HepG2 (cell line): ENCODE data around the gene ACADVL. TPM values are rescaled to one million over a fixed set of nuclear protein-coding genes. Genes with fewer than 3 reads are reported as not detected.
A peak's percentile ranks its signal among the peaks of the same experiment; 100 is the strongest.

Experiments used
- ATAC-seq: fragments of 200-7000 bp; cut with Tn5 transposase; 3 replicates; pipeline ENCODE4 v1.9.1; 2020; ENCODE audit warnings: mild to moderate bottlenecking, moderate library complexity
- BruUV-seq: library from RNA; stranded (reverse); fragments of 400-500 nt; replicated peaks from 2 replicates; lab custom pipeline; 2021; lab: Mats Ljungman, UMichigan
- CTCF ChIA-PET: fragments of 300-600 bp; formaldehyde crosslinking; extraction: SDS; loops from one replicate; lab custom pipeline; 2021; ENCODE audit warnings: low total read pairs, inconsistent platforms, low intra/inter-chr PET ratio; lab: Yijun Ruan, JAX
- POLR2A ChIA-PET: fragments of 350-600 bp; sonication (Branson Sonifier 250); formaldehyde crosslinking; loops from one replicate; lab custom pipeline; 2020; ENCODE audit warnings: antibody characterized with exemption, inconsistent platforms; lab: Yijun Ruan, JAX
- DNase-seq: peaks from one replicate; pipeline ENCODE4 v3.0.0-alpha.2; 2015; ENCODE audit warnings: low spot score
- FAIRE-seq: peaks from 3 replicates; lab custom pipeline; 2011; peaks lifted over from hg19 to GRCh38; lab: Jason Lieb, UNC
- H2AFZ ChIP-seq: one replicate; pipeline ENCODE4 v1.6.1; 2011; ENCODE audit warnings: low read length, inconsistent platforms
- H3K27ac ChIP-seq: fragments of 300-600 bp; 3 replicates; pipeline ENCODE4 v1.8.0; 2011; ENCODE audit warnings: mixed run types, mild to moderate bottlenecking, mixed read lengths, low read length, inconsistent platforms; ENCODE audit not compliant: insufficient read depth; ENCODE audit errors: extremely low read length
- H3K27me3 ChIP-seq, 2 experiments: fragments of 200-600 bp in 1 of 2; 2 replicates in 1 of 2; 3 replicates in 1 of 2; pipeline versions ENCODE4 v1.6.0 to v1.8.0; 2011; ENCODE audit warnings: low read length in 2 of 2, mild to moderate bottlenecking in 2 of 2, moderate library complexity in 2 of 2, inconsistent platforms in 1 of 2; ENCODE audit not compliant: insufficient read depth in 2 of 2, control insufficient read depth in 1 of 2
- H3K36me3 ChIP-seq, 2 experiments: fragments of 200-600 bp in 1 of 2; replicated peaks in 1 of 2; 2 replicates in 1 of 2; 3 replicates in 1 of 2; pipeline versions ENCODE4 v1.5.1 to v1.8.0; 2011; ENCODE audit warnings: low read length in 2 of 2, inconsistent platforms in 1 of 2; ENCODE audit not compliant: insufficient read depth in 2 of 2, control insufficient read depth in 1 of 2
- H3K4me1 ChIP-seq: 2 replicates; pipeline ENCODE4 v1.5.1; 2012; ENCODE audit warnings: low read length, inconsistent platforms; ENCODE audit not compliant: insufficient read depth
- H3K4me2 ChIP-seq: 2 replicates; pipeline ENCODE4 v1.6.0; 2011; ENCODE audit warnings: low read depth, low read length, inconsistent platforms
- H3K4me3 ChIP-seq, 3 experiments: fragments of 200-600 bp in 1 of 3; sonication (generic), shearing (Covaris generic) in 1 of 3; replicated peaks in 1 of 3; 2 replicates each; pipeline ENCODE4 v1.5.1; 2011 to 2016; ENCODE audit warnings: low read length in 3 of 3, inconsistent platforms in 2 of 3, low read depth in 2 of 3, mild to moderate bottlenecking in 2 of 3, control low read depth in 1 of 3, mixed read lengths in 1 of 3; ENCODE audit not compliant: insufficient read depth in 1 of 3
- H3K79me2 ChIP-seq: one replicate; pipeline ENCODE4 v1.6.1; 2011; ENCODE audit warnings: low read length, inconsistent platforms; ENCODE audit not compliant: insufficient read depth
- H3K9ac ChIP-seq: 2 replicates; pipeline ENCODE4 v1.6.0; 2011; ENCODE audit warnings: mild to moderate bottlenecking, low read depth, low read length, inconsistent platforms; ENCODE audit not compliant: insufficient read depth
- H3K9me3 ChIP-seq: 2 replicates; pipeline ENCODE4 v1.5.1; 2012; ENCODE audit warnings: mild to moderate bottlenecking, low read length
- H4K20me1 ChIP-seq: 2 replicates; pipeline ENCODE4 v1.6.0; 2011; ENCODE audit warnings: inconsistent platforms, mild to moderate bottlenecking, low read length, moderate library complexity; ENCODE audit not compliant: insufficient read depth
- ARNT2 ChIP-seq: sonication (generic); formaldehyde crosslinking; IDR thresholded peaks from 2 replicates; pipeline ENCODE4 v1.8.0; 2022; ENCODE audit warnings: mild to moderate bottlenecking, low read depth, missing genetic modification reagents, moderate library complexity
- GLI4 ChIP-seq: sonication (generic); formaldehyde crosslinking; IDR thresholded peaks from 2 replicates; pipeline ENCODE4 v1.5.1; 2020; ENCODE audit warnings: missing genetic modification reagents, mild to moderate bottlenecking, moderate library complexity, borderline replicate concordance
- HES4 ChIP-seq: sonication (generic); formaldehyde crosslinking; IDR thresholded peaks from 2 replicates; pipeline ENCODE4 v1.9.0; 2021; ENCODE audit warnings: mild to moderate bottlenecking, missing genetic modification reagents, borderline replicate concordance
- KDM2A ChIP-seq: sonication (generic); formaldehyde crosslinking; IDR thresholded peaks from 2 replicates; pipeline ENCODE4 v1.4.0; 2020; ENCODE audit warnings: low read depth, missing genetic modification reagents, borderline replicate concordance
- ZNF205 ChIP-seq: IDR thresholded peaks from 2 replicates; pipeline ENCODE4 v1.6.1; 2018; ENCODE audit warnings: missing biosample characterization, missing genetic modification reagents
- ZNF484 ChIP-seq: sonication (generic); formaldehyde crosslinking; IDR thresholded peaks from 2 replicates; pipeline ENCODE4 v1.5.1; 2020; ENCODE audit warnings: mild to moderate bottlenecking, low read depth, missing genetic modification reagents, borderline replicate concordance
- ZNF766 ChIP-seq: sonication (generic); formaldehyde crosslinking; IDR thresholded peaks from 2 replicates; pipeline ENCODE4 v1.5.0; 2020; ENCODE audit warnings: missing genetic modification reagents, borderline replicate concordance
- WGBS: methylation state at CpG from one replicate; pipeline ENCODE4 v1.1.6; 2017; ENCODE audit warnings: low lambda C conversion rate; 5-methylcytosine and 5-hydroxymethylcytosine counted together
- in situ Hi-C: cut with HindIII; loops from 2 replicates; pipeline ENCODE4 v1.10.0; 2017; ENCODE audit warnings: low pct_unique_long_range_greater_than_20kb; ENCODE audit not compliant: extremely low pct_ligation_motif_present
- intact Hi-C: fragments of 100-400 bp; cut with micrococcal nuclease; formaldehyde crosslinking; loops from one replicate; pipeline ENCODE4 v1.10.0; 2022; ENCODE audit not compliant: unreplicated experiment
- polyA plus RNA-seq, 8 experiments: library from polyadenylated mRNA; depleted of rRNA in 3 of 8; stranded (reverse) in 7 of 8; unstranded in 1 of 8; fragments of >200 nt; fragmentation: Illumina TruSeq in 4 of 8; extraction: Trizol in 4 of 8; gene quantifications; 2 replicates each; pipeline versions ENCODE4 v1.2.1 to v1.2.3, GENCODE V29; 2011 to 2016; ENCODE audit warnings: low read depth in 4 of 8, missing spikeins in 1 of 8, mixed read lengths in 1 of 8; ENCODE audit not compliant: insufficient read depth in 1 of 8
- total RNA-seq, 5 experiments: library from RNA; depleted of rRNA; stranded (reverse); fragments of >200 nt; fragmentation: Illumina TruSeq; extraction: Trizol; gene quantifications; 2 replicates each; pipeline ENCODE4 v1.2.3, GENCODE V29; 2016; ENCODE audit warnings: low read depth in 1 of 5

Gene ACADVL
- total and polyA plus RNA-seq, 2 of the 13 experiments (the other 11 are each of a cell fraction or from before 2014, with no cell fraction given) = 219 to 412 TPM

DNA sequence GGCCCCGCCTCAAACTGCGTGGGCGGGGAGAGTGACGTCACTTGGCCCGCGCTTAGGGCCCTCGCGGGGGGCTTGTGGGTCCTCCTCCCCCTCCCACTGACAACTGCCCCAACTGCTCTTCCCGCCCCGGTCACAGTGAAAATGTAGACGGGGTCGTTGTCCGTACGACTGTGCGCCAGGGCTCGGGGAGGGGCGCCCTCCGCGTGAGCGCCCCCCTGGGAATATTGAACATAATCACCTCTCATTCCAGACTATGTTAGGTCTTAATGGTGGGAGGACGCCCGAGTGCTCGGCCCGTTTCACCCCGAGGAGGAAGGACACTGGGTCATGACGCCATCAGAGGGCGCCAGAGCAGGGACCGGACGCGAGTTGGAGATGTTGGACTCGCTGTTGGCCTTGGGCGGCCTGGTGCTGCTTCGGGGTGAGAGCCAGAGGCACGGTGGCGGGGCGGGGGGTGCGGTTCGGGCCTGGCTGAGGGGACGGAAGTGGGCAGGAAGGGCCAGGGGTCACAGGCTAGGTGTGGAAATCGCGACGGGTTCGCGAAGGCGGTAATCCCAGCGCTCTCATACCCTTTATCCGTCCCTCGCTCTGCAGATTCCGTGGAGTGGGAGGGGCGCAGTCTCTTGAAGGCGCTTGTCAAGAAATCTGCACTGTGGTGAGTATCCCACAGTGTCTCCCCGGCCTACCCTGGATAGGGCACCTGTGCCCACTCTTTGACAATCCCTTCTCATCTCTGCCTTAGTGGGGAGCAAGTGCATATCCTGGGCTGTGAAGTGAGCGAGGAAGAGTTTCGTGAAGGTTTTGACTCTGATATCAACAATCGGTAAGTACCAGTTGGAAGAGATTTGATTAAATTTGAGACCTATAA lies 32.7 kb downstream of the ACADVL start, which contains the start of gene ELP5 (continued):
- TF ChIP-seq ARNT2 (peak; percentile 73; the same call in 1 of the 2 replicates), HES4 (peak; percentile 54; the same call in 1 of the 2 replicates), KDM2A (peak; percentile 86; the same call in 1 of the 2 replicates)
- TF ChIP-seq, all 625 proteins: peak for 303

DNA sequence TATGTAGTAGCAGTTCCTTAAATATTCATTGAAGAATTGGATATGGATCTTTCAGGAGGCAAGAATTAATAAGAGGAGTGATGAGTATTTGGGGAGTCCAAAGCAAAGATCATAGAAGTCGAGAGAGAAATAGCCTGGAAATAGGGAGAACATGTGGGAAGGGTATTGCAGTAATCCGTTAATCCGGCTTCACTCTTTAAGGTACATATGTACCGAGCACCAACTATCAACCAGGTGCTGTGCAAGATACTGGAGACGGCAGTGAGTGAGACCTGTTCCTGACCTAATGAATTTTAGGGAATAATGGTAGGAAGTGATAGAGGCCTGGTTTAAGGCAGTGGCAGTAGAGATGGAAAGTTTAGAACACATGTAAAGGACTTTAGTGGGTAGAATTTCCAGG lies 33.3 kb downstream of the ACADVL start:
- WGBS = 41% methylated on average over 5 of the region's 5 CpGs
- H4K20me1 ChIP-seq = no peaks in the 10 kb centered on the region
- peaks cover 8 to 13% of the 10 kb centered on the region in 2 experiments; a peak in 4 of 5 replicates for H3K36me3 ChIP-seq
- FAIRE-seq (no peak), ATAC-seq (no peak), DNase-seq (no peak)
- in situ Hi-C loops (no loop called here), intact Hi-C loops (no loop called here)
- peaks cover 0 to 2% of the 10 kb centered on the region in 2 experiments; a peak in 1 of 5 replicates for H3K27me3 ChIP-seq
- peaks cover 49% of the 10 kb centered on the region for H3K4me1 ChIP-seq
- peak overlapping the region; percentile 91 for H3K4me2 ChIP-seq
- H3K9me3 ChIP-seq = no peaks in the 10 kb centered on the region
- H3K4me3 ChIP-seq = peak overlapping the region; percentile 78 to 95 (median 87)
- ChIA-PET CTCF (interaction anchor here (1.5 kb wide), 1 partner anchor 43 kb away, joined by 4 read pairs; no protein-coding TSS in a partner anchor), POLR2A (no interaction called here)
- H3K9ac ChIP-seq = peak overlapping the region; percentile 96
- no peak overlapping the region for H2AFZ ChIP-seq
- BruUV-seq = no TSS peak
- H3K79me2 ChIP-seq = peaks cover 44% of the 10 kb centered on the region
- 0 out of 2 replicates have a peak, but pooled peaks have one; percentile 5 for TF ChIP-seq GLI4
- TF ChIP-seq ZNF205 = peak; percentile 51; the same call in 1 of the 2 replicates
- TF ChIP-seq ZNF766 (CRISPR knock-in tag) = 0 out of 2 replicates have a peak, but pooled peaks have one; percentile 2
- no peak for TF ChIP-seq ZNF484 (CRISPR knock-in tag)
- H3K27ac ChIP-seq = peak overlapping the region; percentile 99
